Measurements from ENCODE around the gene SLC4A4. TPM values are rescaled to one million over a fixed set of nuclear protein-coding genes. Genes with fewer than 3 reads are reported as not detected.

SLC4A4 gene
- total RNA-seq (2021): 0.92 and 1.1 TPM in 2 replicates
- long read RNA-seq, partial matches to known transcripts: 3 of 3 reads
- long read RNA-seq, other reads (novel, unspliced or antisense): 0 of 3 reads

DNA sequence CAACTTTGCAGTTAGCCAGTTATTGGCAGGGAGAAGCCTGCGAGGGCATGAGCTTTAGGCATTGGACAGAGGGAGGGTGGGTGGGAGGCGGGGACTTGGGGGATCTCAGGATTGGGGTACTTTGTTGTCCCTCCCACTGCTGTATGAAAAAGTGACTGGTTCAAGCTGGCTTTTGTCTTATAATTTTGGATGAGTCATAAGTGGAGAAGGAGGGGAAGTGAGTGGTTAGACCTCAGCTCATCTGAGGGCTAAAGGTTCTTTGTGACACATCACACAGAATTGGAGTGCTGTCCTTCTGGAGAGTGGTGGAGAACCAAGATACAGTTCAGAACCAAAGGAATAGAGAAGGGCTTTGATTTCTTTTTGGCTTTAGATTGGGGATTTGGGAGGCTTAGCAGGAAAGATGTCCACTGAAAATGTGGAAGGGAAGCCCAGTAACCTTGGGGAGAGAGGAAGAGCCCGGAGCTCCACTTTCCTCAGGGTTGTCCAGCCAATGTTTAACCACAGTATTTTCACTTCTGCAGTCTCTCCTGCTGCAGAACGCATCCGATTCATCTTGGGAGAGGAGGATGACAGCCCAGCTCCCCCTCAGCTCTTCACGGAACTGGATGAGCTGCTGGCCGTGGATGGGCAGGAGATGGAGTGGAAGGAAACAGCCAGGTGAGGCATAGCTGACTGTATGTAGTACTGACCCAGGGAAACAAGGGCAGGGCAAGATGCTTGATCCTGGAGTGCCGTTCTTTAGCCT, at the start of gene SLC4A4:
TSS of gene SLC4A4 (plus strand) at position 175 of the 748 bp plus-strand sequence.
- Histone ChIP-seq H2BK120ac (ENCODE audit: low read depth, low read length, poor library complexity, severe bottlenecking) (no peak within 1 kb of the TSS), H3K14ac (ENCODE audit: insufficient read depth, low read length) (no peak within 1 kb of the TSS), H3K79me2 (ENCODE audit: insufficient read depth, low read length) (no peaks in the 10 kb centered on the region), H2BK12ac (ENCODE audit: insufficient read length, low read depth, low read length) (no peak within 1 kb of the TSS), H3K79me1 (ENCODE audit: insufficient read depth, low read depth, low read length, poor library complexity, severe bottlenecking) (no peaks in the 10 kb centered on the region), H3K27me3 (ENCODE audit: insufficient read depth, low read length) (no peaks in the 10 kb centered on the region), H4K20me1 (ENCODE audit: control insufficient read depth, insufficient read depth, insufficient read length) (no peaks in the 10 kb centered on the region), H3K4ac (ENCODE audit: low read depth, low read length) (no peak within 1 kb of the TSS), H4K5ac (ENCODE audit: insufficient read length, low read depth, low read length) (no peak within 1 kb of the TSS), H3K56ac (ENCODE audit: insufficient read length, low read depth, low read length) (no peak within 1 kb of the TSS), H3K27ac (ENCODE audit: insufficient read length, low read depth, low read length) (no peak within 1 kb of the TSS), H4K8ac (replicated peaks; ENCODE audit: insufficient read length, low read depth, low read length) (no peak within 1 kb of the TSS), H3K23ac (ENCODE audit: insufficient read length, low read depth, low read length) (no peak within 1 kb of the TSS), H2BK5ac (ENCODE audit: insufficient read length, low read length) (no peak within 1 kb of the TSS), H2BK15ac (ENCODE audit: low read depth, low read length) (no peak within 1 kb of the TSS), H3K9ac (ENCODE audit: extremely low read depth, insufficient read length, low read length) (no peak within 1 kb of the TSS), H3K18ac (ENCODE audit: insufficient read length, low read depth, low read length) (no peak within 1 kb of the TSS), H3K23me2 (ENCODE audit: insufficient read length, low read depth, low read length, poor library complexity, severe bottlenecking) (no peaks in the 10 kb centered on the region), H3T11ph (ENCODE audit: low read length) (no peak within 1 kb of the TSS), H2AFZ (ENCODE audit: low read length) (no peak within 1 kb of the TSS), H2BK20ac (ENCODE audit: low read depth, low read length, poor library complexity, severe bottlenecking) (no peak within 1 kb of the TSS), H2AK5ac (ENCODE audit: insufficient read length, low read length) (peak within 1 kb of the TSS; percentile 25), H3K4me2 (ENCODE audit: insufficient read depth, insufficient read length, low read length) (no peak within 1 kb of the TSS), H4K91ac (ENCODE audit: insufficient read length, low read depth, low read length) (no peak within 1 kb of the TSS), H3K9me3 (ENCODE audit: control insufficient read depth, low read depth, low read length) (no peaks in the 10 kb centered on the region), H3K4me1 (ENCODE audit: insufficient read depth, low read length) (no peaks in the 10 kb centered on the region)
- Mint-ChIP-seq H3K9me3 (no peaks in the 10 kb centered on the region), H3K27ac (peak within 1 kb of the TSS in 1 of 3 experiments; percentile 41; a peak in 1 of 7 replicates), H3K27me3 (ENCODE audit: low read depth) (no peaks in the 10 kb centered on the region), H3K36me3 (ENCODE audit: insufficient read depth in 1 of 3, low read depth in 3 of 3) (no peaks in the 10 kb centered on the region), H3K4me3 (no peak within 1 kb of the TSS), H3K4me1 (no peaks in the 10 kb centered on the region)
- no peak for DNase-seq
- WGBS (ENCODE audit: extremely low coverage, insufficient read length, low lambda C conversion rate): no CpG with 5 or more reads among the region's 8 CpGs
- TF ChIP-seq CTCF (conservative IDR thresholded peaks at IDR 0.05): no peak

Measured in H9 (cell line).